Activated CD8-positive, alpha-beta memory T cell treated with anti-CD3 and anti-CD28 coated beads, Interleukin-2, amount 50 U/mL, for 48 hours (primary cell): ENCODE results near the gene AP2S1.
A peak's percentile ranks its signal among the peaks of the same experiment; 100 is the strongest.
"Not testable (repeated sequence)": the region's sequence is repeated elsewhere in the genome, so short reads cannot be mapped to it uniquely, and the experiment has no call there.

Experiments
- DNase-seq: peaks from one replicate; pipeline ENCODE4 v3.0.0-alpha.2; 2020

AP2S1 gene

GRCh38 chr19:46866407-46867136, 15.9 kb upstream of the AP2S1 start:
- peak; percentile 40 for DNase-seq

- DNase-seq: peak; percentile 46
Measured at GRCh38 chr19:46863818-46864629, 13.4 kb upstream of the AP2S1 start.

GRCh38 chr19:46862974-46863632, 12.5 kb upstream of the AP2S1 start:
- peak; percentile 50 for DNase-seq

- no peak for DNase-seq
Measured at GRCh38 chr19:46862503-46862834, 11.8 kb upstream of the AP2S1 start.

GRCh38 chr19:46861691-46862502, 11.3 kb upstream of the AP2S1 start:
- peak; percentile 56 for DNase-seq

- DNase-seq: no peak
Measured at GRCh38 chr19:46860846-46861690, 10.4 kb upstream of the AP2S1 start, which contains the start of gene ARHGAP35. ARHGAP35 (plus strand) TSS chr19:46860997; CDS start chr19:46918676, 57,679 bp downstream.

- peak; percentile 95 for DNase-seq
Measured at GRCh38 chr19:46860125-46860845, 9.6 kb upstream of the AP2S1 start.

GRCh38 chr19:46859637-46860124, 9.0 kb upstream of the AP2S1 start:
- no peak for DNase-seq

GRCh38 chr19:46856062-46857022, 5.7 kb upstream of the AP2S1 start:
- DNase-seq: peak; percentile 92

- DNase-seq: not testable (repeated sequence)
Measured at GRCh38 chr19:46854698-46855097, 4.1 kb upstream of the AP2S1 start.

GRCh38 chr19:46852830-46853229, 2.2 kb upstream of the AP2S1 start:
- DNase-seq: no peak

GRCh38 chr19:46849610-46850009, 1.0 kb downstream of the AP2S1 start:
- DNase-seq: no peak

- no peak for DNase-seq
Measured at GRCh38 chr19:46848389-46848788, 2.3 kb downstream of the AP2S1 start.

GRCh38 chr19:46847528-46847927, 3.1 kb downstream of the AP2S1 start:
- no peak for DNase-seq

GRCh38 chr19:46845959-46846459, 4.6 kb downstream of the AP2S1 start:
- DNase-seq: no peak

- DNase-seq: no peak
Measured at GRCh38 chr19:46844067-46844489, 6.6 kb downstream of the AP2S1 start.

GRCh38 chr19:46842791-46843190, 7.9 kb downstream of the AP2S1 start:
- DNase-seq: no peak

GRCh38 chr19:46841458-46842083, 9.1 kb downstream of the AP2S1 start:
- no peak for DNase-seq

GRCh38 chr19:46840498-46840942, 10.1 kb downstream of the AP2S1 start:
- peak; percentile 61 for DNase-seq
